Retinal pigment epithelial cell (primary cell): Measurements from ENCODE around the gene TXNRD1.

Experiments
- DNase-seq: peaks from one replicate; pipeline ENCODE4 v3.0.0-alpha.2; 2010; ENCODE audit warnings: low read depth
- H3K4me3 ChIP-seq: 2 replicates; pipeline ENCODE4 v1.5.1; 2011; ENCODE audit warnings: mild to moderate bottlenecking, low read length, control low read depth, moderate library complexity
- TF ChIP-seq, protein P1 (sequence below): conservative IDR thresholded peaks from 2 replicates; pipeline ENCODE4 v1.5.1; 2011; ENCODE audit warnings: low read depth, low read length, control low read depth, inconsistent platforms

The TXNRD1 gene

DNA sequence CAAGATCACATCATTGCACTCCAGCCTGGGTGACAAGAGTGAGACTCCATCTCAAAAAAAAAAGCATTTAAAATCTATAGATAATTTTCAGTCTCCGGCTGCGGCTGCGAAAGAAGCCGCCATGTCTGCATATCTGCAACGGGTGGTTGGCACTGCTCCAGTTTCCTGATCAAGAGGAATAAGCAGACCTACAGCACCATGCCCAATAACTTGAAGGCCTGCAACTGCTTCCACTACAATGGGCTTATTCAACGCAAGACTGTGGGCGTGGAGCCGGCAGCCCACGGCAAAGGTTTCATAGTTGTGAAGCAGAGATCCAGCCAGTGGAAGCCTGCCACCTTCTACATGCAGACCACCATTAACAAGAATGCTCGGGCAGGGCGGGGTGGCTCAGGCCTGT lies 57.4 kb downstream of the TXNRD1 start:
- H3K4me3 ChIP-seq = no peak overlapping the region
- DNase-seq = no peak
- TF ChIP-seq, protein P1, sequence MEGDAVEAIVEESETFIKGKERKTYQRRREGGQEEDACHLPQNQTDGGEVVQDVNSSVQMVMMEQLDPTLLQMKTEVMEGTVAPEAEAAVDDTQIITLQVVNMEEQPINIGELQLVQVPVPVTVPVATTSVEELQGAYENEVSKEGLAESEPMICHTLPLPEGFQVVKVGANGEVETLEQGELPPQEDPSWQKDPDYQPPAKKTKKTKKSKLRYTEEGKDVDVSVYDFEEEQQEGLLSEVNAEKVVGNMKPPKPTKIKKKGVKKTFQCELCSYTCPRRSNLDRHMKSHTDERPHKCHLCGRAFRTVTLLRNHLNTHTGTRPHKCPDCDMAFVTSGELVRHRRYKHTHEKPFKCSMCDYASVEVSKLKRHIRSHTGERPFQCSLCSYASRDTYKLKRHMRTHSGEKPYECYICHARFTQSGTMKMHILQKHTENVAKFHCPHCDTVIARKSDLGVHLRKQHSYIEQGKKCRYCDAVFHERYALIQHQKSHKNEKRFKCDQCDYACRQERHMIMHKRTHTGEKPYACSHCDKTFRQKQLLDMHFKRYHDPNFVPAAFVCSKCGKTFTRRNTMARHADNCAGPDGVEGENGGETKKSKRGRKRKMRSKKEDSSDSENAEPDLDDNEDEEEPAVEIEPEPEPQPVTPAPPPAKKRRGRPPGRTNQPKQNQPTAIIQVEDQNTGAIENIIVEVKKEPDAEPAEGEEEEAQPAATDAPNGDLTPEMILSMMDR = no peak

DNA sequence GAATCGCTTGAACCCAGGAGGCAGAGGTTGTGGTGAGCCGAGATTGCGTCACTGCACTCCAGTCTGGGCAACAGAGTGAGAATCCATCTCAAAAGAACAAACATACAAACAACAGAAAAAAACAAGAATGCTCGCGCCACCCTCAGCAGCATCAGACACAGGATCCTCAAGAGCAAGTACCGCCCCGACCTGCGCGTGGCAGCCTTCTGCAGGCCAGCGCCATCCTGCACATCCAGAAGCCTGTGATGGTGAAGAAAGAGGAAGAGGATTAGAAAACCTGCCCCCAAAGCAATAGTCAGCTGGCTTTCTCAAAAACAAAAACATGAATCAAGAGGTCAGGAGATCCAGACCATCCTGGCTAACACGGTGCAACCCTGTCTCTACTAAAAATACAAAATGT lies 57.9 kb downstream of the TXNRD1 start:
- TF ChIP-seq, protein P1 = no peak
- no peak overlapping the region for H3K4me3 ChIP-seq
- no peak for DNase-seq

DNA sequence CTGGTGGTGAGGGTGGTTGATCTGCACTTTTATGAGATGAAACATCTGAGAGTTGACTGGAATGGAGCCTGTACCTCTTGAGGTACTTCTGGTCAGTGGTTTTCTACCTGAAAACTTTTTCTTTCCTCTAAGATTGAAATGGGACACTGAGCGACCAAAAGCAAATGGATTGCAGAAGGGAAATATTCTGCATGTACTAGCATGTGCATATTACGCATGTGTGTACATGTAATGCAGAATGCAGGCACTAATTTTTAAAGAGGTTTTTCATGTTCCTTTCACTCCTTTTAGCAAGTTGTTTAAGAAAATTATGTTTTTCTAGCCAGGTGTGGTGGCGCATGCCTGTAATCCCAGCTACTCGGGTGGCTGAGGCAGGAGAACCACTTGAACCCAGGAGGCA lies 59.2 kb downstream of the TXNRD1 start:
- TF ChIP-seq, protein P1 = no peak
- no peak overlapping the region for H3K4me3 ChIP-seq
- DNase-seq = no peak

DNA sequence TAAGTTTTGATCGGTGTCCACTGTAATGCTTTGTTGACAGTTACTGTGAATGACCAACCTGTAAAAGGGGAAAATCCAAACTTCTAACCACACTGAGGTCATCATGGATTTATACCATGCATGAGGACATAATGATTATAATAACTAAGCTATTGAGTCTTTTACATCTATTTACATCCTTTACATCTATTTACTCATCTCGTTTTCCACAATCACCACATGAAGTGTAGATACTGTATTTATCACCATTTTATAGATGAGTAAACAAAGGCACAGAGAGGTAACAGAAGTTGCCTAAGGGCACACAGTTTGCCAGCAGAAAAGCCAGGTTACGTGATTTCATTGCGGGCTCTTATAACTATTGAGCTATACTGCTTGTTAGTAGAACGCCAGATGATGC lies 60.1 kb downstream of the TXNRD1 start:
- H3K4me3 ChIP-seq = no peak overlapping the region
- DNase-seq = no peak
- TF ChIP-seq, protein P1 = no peak

DNA sequence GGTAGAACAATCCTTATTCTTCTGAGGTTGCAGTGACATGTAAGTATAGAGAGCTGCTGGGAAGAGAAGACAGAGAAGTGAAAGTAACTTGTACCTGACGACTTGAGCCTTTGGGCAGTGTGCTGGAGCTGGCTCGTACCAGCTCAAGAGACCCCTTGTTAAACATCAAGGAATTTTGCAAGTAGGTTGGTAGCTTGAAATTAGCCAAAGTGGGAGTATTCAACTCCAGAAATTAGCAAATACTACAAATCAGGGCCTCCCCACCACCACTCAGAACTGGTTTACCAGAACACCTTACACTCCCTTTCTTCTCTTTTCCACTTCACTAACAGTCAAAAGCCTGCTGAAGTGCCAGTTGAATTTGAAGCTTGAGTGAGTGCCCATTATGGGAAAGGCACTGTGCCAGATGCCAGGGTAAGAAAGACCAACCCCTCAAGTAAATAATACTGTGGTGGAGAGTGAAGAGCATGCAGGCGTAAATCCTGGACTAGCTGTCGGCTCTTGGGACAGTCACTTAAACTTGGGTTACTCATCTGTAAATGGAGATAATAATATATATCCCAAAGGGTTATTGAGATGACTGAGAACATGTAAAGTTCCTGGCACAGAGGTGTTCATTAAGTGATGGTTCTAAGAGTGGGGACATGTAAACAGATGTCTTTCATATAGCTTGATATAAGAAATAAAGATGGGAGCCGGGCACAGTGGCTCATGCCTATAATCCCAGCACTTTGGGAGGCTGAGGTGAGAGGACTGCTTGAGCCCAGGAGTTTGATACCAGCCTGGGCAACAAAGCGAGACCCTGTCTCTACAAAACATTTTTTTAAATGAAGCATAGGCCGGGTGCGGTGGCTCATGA lies 60.9 kb downstream of the TXNRD1 start:
- TF ChIP-seq, protein P1 = no peak
- no peak for DNase-seq
- no peak overlapping the region for H3K4me3 ChIP-seq

DNA sequence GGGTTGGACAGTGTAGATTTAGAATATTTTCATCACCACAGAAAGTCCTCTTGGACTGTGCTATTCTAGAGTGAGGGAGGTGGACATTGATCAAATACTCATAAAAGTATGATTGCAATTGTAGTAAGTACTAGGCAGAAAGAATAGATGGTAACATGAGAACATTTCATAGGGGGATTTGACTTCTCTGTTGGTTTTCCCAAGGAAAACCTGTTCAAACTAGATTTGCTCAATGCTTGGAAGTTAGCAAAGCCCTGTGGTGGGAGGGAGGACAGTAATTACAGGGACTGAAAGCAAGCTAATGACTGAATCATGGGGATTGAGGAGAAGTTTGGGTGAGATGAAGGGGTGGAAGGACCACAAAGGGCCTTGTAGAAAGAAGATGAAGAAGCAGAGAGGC lies 63.6 kb downstream of the TXNRD1 start:
- TF ChIP-seq, protein P1 = no peak
- no peak for DNase-seq
- no peak overlapping the region for H3K4me3 ChIP-seq

DNA sequence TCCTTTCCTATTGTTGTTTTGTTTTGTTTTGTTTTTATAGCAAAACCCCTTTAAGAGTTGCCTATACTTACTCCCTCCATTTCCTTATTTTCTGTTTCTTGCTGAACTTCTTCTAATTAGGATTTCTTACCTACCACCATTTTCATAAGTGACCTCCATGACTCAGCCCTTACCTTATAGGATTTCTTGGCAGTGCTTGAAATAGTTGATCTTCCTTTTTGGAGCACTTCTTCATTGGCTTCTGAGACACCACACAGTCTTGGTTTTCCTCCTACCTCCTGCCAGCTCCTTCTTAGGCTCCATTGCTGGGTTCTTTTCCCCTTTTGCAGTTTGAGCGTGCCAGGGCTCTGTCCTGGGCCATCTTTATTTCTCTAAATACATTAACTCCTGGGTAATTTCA lies 64.5 kb downstream of the TXNRD1 start:
- H3K4me3 ChIP-seq = no peak overlapping the region
- DNase-seq = no peak
- TF ChIP-seq, protein P1 = no peak
